ENCODE measurements around the gene LMAN1L. TPM values are rescaled to one million over a fixed set of nuclear protein-coding genes. Genes with fewer than 3 reads are reported as not detected.

Gene LMAN1L
- total and polyA plus RNA-seq, 5 experiments from 2014 or later, result 0.57 to 0.80 TPM; not detected in 3

DNA sequence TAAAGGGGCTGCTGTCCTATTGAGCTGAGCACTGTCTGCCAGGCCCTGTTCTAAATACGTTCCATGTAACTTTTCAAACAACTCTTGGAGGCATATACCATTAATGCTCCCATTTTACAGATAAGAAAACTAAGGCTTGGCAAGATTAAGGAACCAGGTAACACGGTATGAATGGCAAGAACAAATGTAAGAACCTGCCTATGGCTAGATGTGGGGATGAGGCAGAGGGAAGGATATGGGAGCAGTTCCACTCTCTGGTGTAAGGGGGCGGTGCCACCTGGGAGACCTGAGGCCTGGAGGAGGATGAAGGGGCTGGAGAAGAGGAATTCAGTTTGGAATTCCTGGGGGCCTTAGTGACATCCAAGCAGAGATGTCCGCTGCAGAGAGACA lies 3.8 kb upstream of the LMAN1L start:
- Mint-ChIP-seq H3K4me1 (peaks cover 33 to 41% (median 36%) of the 10 kb centered on the region in 4 donors), H3K4me3 (no peak overlapping the region), H3K9me3 (no peaks in the 10 kb centered on the region), H3K27me3 (no peaks in the 10 kb centered on the region), H3K27ac (peak overlapping the region; percentile 73 to 96 (median 88)), H3K36me3 (peaks cover 0 to 7% (median 0%) of the 10 kb centered on the region in 3 donors)
- DNase-seq, result no peak
- POLR2A ChIA-PET, result interaction anchor here (1.3 to 32.7 kb wide), 2 partner anchors 12 to 26 kb away, joined by 4 to 1300 read pairs; partner anchors contain the start of gene CSK
- no peak for ATAC-seq

DNA sequence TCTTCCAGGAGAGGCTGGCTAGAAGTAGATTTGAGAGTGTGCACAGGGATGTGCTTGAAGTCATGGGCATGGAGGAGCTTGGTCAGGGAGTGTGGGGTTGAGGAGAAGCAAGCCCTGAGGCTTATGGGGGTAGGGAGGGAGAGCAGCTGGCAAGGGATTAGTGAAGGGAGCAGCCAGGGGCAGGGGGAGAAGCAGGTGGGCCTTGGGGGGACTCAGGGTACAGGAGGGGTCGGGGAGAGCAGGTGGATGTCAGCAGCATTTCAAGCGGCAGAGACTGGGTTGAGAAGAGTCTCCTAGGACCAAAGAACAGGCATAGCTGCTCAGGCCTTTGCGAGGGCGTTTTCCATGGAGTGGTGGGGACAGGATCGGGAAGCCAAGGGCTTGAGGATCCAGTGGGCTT lies 3.4 kb upstream of the LMAN1L start:
- POLR2A ChIA-PET, result interaction anchor here (1.3 to 32.7 kb wide), 2 partner anchors 12 to 26 kb away, joined by 4 to 1300 read pairs; partner anchors contain the start of gene CSK
- no peaks in the 10 kb centered on the region for H3K9me3 Mint-ChIP-seq
- no peaks in the 10 kb centered on the region for H3K27me3 Mint-ChIP-seq
- H3K4me3 Mint-ChIP-seq, result peak overlapping the region in 2 of 10 donors; percentile 26 to 62
- peak overlapping the region; percentile 73 to 96 (median 88) for H3K27ac Mint-ChIP-seq
- peaks cover 30 to 41% (median 36%) of the 10 kb centered on the region in 4 donors for H3K4me1 Mint-ChIP-seq
- no peak for DNase-seq
- no peak for ATAC-seq
- H3K36me3 Mint-ChIP-seq, result peaks cover 0 to 3% (median 0%) of the 10 kb centered on the region in 3 donors

DNA sequence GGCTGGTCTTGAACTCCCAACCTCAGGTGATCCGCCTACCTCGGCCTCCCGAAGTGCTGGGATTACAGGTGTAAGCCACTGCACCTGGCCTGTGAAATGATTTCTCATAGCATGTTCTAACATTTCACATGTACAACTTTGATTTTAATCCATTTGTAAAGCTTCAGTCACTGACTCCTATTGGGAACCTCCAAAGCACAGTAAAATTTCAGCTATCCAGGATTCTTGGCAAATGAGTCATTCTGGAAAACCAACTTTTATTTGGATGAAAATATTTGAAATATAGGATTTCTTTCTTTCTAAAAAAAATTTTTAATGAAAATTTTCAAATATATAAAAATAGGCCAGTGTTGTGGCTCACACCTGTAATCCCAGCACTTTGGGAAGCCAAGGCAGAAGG lies 2.7 kb upstream of the LMAN1L start:
- POLR2A ChIA-PET, result interaction anchor here (32.7 kb wide), 1 partner anchor 27 kb away, joined by 1300 read pairs; the partner anchor contains the start of gene CSK
- no peak for ATAC-seq
- H3K27ac Mint-ChIP-seq, result peak overlapping the region in 5 of 10 donors; percentile 3 to 96 (median 52)

GRCh38 chr15:74815121-74815934 lies 2.7 kb downstream of the LMAN1L start:
- Mint-ChIP-seq H3K4me3 (no peak overlapping the region), H3K36me3 (no peaks in the 10 kb centered on the region), H3K4me1 (peaks cover 6 to 14% (median 11%) of the 10 kb centered on the region in 4 donors), H3K27ac (peak overlapping the region in 1 of 10 donors; percentile 27), H3K27me3 (no peaks in the 10 kb centered on the region), H3K9me3 (no peaks in the 10 kb centered on the region)
- DNase-seq (no peak), ATAC-seq (no peak)
- POLR2A ChIA-PET, result interaction anchor here (0.8 to 1.2 kb wide), 2 partner anchors 10 to 86 kb away, joined by 3 to 6 read pairs; no protein-coding TSS in a partner anchor

More for the DNA sequence above, 2.7 kb upstream of the LMAN1L start:
- Mint-ChIP-seq H3K4me1 (peaks cover 27 to 37% (median 34%) of the 10 kb centered on the region in 4 donors), H3K36me3 (no peaks in the 10 kb centered on the region), H3K9me3 (no peaks in the 10 kb centered on the region), H3K4me3 (no peak overlapping the region), H3K27me3 (no peaks in the 10 kb centered on the region)
- no peak for DNase-seq

- no peak for DNase-seq
- Mint-ChIP-seq H3K27ac (no peak overlapping the region), H3K4me1 (peaks cover 6 to 18% (median 11%) of the 10 kb centered on the region in 4 donors), H3K27me3 (no peaks in the 10 kb centered on the region), H3K4me3 (no peak overlapping the region), H3K36me3 (no peaks in the 10 kb centered on the region), H3K9me3 (no peaks in the 10 kb centered on the region)
- ATAC-seq, result no peak
- POLR2A ChIA-PET, result interaction anchor here (0.8 to 1.2 kb wide), 2 partner anchors 10 to 86 kb away, joined by 3 to 6 read pairs; no protein-coding TSS in a partner anchor
Observed at GRCh38 chr15:74815961-74816360, 3.3 kb downstream of the LMAN1L start.

DNA sequence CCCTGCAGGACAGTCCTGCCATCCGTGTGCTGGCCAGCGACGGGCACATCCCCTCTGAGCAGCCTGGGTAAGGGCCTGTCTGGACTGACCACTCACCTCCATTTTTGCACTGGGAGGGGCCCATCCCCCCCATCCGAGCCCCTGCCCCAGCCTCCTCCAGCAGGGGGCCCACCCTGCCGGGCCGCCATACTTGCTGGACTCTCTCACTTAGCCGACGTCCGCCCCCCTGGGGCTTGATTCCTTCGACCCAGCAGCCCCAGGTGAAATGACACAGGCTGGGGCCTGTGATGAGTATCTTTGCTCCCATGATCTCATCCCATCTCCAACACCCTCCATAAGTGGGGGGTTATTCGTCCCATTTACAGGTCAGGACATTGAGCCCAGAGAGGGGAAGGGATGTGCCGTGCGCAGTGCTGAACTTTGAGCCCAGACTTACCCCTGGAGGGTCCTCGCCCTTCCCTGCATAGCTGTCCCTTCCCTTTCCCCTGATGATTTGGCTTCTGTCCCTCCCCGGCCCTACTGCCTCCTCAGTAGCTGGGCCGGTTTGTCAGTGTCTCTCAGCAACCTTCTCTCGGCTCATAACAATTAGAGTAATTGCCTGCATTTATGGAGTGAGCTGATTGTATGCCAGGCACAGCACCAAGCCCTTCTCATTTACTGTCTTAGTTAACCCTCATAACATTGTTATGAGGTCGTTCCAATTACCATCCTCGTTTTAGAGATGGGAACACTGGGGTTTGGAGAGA lies 4.2 kb downstream of the LMAN1L start:
- H3K4me3 Mint-ChIP-seq, result no peak overlapping the region
- H3K27ac Mint-ChIP-seq, result no peak overlapping the region
- no peaks in the 10 kb centered on the region for H3K36me3 Mint-ChIP-seq
- peaks cover 6 to 26% (median 10%) of the 10 kb centered on the region in 4 donors for H3K4me1 Mint-ChIP-seq
- no peaks in the 10 kb centered on the region for H3K27me3 Mint-ChIP-seq
- DNase-seq (no peak), ATAC-seq (no peak)
- POLR2A ChIA-PET, result interaction anchor here (1.2 kb wide), 1 partner anchor 85 kb away, joined by 3 read pairs; no protein-coding TSS in a partner anchor
- H3K9me3 Mint-ChIP-seq, result no peaks in the 10 kb centered on the region

- POLR2A ChIA-PET, result no interaction called here
- H3K27me3 Mint-ChIP-seq, result no peaks in the 10 kb centered on the region
- H3K36me3 Mint-ChIP-seq, result no peaks in the 10 kb centered on the region
- DNase-seq, result no peak
- no peak for ATAC-seq
- no peak overlapping the region for H3K27ac Mint-ChIP-seq
- no peaks in the 10 kb centered on the region for H3K9me3 Mint-ChIP-seq
- peaks cover 6 to 27% (median 10%) of the 10 kb centered on the region in 4 donors for H3K4me1 Mint-ChIP-seq
- no peak overlapping the region for H3K4me3 Mint-ChIP-seq
Observed at GRCh38 chr15:74817370-74817737, 4.7 kb downstream of the LMAN1L start.

DNA sequence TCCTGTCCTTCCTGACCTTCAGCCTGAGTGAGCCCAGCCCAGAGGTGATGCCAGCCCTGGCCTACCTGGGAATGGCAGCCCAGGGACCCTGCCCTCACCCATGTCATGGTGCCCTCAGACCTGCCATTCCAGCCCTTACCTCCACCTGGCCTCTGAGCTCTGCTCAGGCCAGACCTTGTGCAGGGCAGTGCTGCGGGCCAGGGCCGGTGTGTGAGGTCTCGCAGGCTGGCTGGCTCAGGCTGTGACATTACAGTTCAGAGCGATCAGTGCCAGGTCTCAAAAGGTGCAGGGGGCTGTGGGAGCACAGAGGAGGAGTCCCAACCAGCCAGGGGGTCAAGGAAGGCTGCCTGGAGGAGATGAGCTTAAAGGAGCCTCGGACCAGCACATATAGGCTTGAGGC lies 7.4 kb downstream of the LMAN1L start:
- Mint-ChIP-seq H3K27ac (peak overlapping the region in 2 of 10 donors; percentile 51 to 53), H3K4me1 (peaks cover 2 to 31% (median 8%) of the 10 kb centered on the region in 4 donors), H3K4me3 (no peak overlapping the region), H3K9me3 (no peaks in the 10 kb centered on the region), H3K36me3 (no peaks in the 10 kb centered on the region), H3K27me3 (peaks cover 0 to 7% (median 6%) of the 10 kb centered on the region in 5 donors)
- no peak for ATAC-seq
- DNase-seq, result no peak
- POLR2A ChIA-PET, result no interaction called here

DNA sequence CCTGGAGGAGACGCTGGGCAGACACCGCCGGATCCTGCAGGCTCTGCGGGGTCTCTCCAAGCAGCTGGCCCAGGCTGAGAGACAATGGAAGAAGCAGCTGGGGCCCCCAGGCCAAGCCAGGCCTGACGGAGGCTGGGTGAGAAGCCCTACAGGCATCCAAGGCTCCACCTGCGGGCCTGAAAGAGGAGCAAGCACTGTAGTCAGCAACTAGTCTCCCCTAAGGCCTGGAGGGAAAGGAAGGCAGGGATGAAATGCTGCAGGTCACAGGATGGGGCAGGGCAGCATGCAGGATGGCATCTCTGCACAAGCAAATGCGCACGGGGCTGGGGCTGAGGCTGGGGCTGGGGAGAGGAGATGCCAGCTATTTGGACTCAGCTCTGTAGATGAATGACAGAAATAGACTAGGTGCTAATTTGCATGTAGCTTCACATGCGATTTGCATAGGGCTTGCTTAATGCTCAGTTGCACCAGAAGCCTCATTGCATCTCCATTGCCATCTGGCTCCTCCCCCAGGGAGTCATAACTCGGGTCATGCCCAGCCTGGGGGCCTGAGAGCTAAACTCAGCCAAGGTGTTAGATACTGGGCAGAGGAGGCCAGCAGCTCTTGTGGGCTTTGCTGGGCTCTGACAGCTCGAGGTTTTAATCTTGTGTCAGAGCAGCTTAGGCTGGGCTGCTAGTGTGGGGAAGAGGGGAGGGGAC lies 8.6 kb downstream of the LMAN1L start:
- Mint-ChIP-seq H3K27me3 (peaks cover 0 to 11% (median 8%) of the 10 kb centered on the region in 5 donors), H3K36me3 (no peaks in the 10 kb centered on the region), H3K27ac (no peak overlapping the region), H3K4me3 (no peak overlapping the region), H3K9me3 (no peaks in the 10 kb centered on the region), H3K4me1 (peaks cover 2 to 33% (median 8%) of the 10 kb centered on the region in 4 donors)
- POLR2A ChIA-PET, result interaction anchor here (1.6 kb wide), 1 partner anchor 12 kb away, joined by 4 read pairs; no protein-coding TSS in a partner anchor
- ATAC-seq, result no peak
- DNase-seq, result no peak

DNA sequence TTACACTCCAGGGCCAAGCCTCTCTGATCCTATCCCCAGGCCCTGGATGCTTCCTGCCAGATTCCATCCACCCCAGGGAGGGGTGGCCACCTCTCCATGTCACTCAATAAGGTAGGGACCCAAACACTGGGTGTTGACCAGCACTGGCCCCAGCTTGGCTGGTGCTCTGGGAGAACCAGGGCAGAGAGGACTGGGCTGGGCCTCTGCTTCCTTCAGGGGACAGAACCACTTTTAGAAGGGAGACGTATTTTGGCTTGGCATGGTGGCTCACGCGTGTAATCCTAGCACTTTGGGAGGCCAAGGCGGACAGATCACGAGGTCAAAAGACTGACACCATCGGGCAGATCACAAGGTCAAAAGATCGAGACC lies 9.1 kb downstream of the LMAN1L start:
- peaks cover 4 to 33% (median 11%) of the 10 kb centered on the region in 4 donors for H3K4me1 Mint-ChIP-seq
- DNase-seq, result no peak
- H3K4me3 Mint-ChIP-seq, result no peak overlapping the region
- no peaks in the 10 kb centered on the region for H3K9me3 Mint-ChIP-seq
- no peaks in the 10 kb centered on the region for H3K36me3 Mint-ChIP-seq
- no peak overlapping the region for H3K27ac Mint-ChIP-seq
- peaks cover 3 to 15% (median 8%) of the 10 kb centered on the region in 5 donors for H3K27me3 Mint-ChIP-seq
- POLR2A ChIA-PET, result interaction anchor here (1.6 kb wide), 1 partner anchor 13 kb away, joined by 4 read pairs; no protein-coding TSS in a partner anchor
- no peak for ATAC-seq

DNA sequence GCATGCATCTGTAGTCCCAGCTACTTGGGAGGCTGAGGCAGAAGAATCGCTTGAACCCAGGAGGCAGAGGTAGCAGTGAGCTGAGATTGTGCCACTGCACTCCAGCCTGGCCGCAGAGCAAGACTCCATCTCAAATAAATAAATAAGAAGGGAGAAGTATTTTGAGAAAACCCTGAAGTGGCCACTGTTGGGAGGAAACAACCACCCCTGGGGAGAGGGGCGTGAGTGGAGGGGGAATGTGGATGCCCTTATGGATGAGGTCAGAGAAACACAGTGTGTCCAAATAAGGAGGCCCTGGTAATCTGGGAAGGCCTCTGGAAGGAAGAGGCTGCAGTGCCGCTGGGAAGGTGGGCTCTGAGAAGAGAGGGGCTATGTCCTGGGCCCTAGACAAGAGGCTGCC lies 9.6 kb downstream of the LMAN1L start:
- Mint-ChIP-seq H3K9me3 (no peaks in the 10 kb centered on the region), H3K4me3 (peak overlapping the region in 1 of 10 donors; percentile 48), H3K4me1 (peaks cover 2 to 33% (median 12%) of the 10 kb centered on the region in 4 donors), H3K27ac (no peak overlapping the region), H3K36me3 (no peaks in the 10 kb centered on the region), H3K27me3 (peaks cover 3 to 19% (median 10%) of the 10 kb centered on the region in 5 donors)
- POLR2A ChIA-PET, result no interaction called here
- no peak for ATAC-seq
- DNase-seq, result no peak

DNA sequence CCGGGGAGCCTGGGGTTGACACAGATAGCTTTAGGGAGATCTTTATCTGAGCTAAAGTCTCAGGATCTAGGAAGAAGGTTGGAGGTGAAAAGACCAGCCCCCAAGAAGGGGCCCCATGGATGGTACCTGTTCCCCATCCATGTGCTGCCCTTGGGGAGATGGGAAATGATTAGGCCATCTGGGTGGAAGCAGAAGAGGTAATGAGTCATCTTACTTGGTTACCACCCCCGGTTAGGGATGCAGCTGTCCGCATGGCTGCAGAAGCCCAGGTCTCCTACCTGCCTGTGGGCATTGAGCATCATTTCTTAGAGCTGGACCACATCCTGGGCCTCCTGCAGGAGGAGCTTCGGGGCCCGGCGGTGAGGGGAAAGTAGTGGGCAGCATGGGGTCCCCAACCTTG lies 10.7 kb downstream of the LMAN1L start:
- POLR2A ChIA-PET, result interaction anchor here (0.7 kb wide), 1 partner anchor 16 kb away, joined by 3 read pairs; no protein-coding TSS in a partner anchor
- H3K27ac Mint-ChIP-seq, result no peak overlapping the region
- no peaks in the 10 kb centered on the region for H3K36me3 Mint-ChIP-seq
- ATAC-seq, result no peak
- H3K4me3 Mint-ChIP-seq, result no peak overlapping the region
- H3K4me1 Mint-ChIP-seq, result peaks cover 2 to 33% (median 12%) of the 10 kb centered on the region in 4 donors
- no peaks in the 10 kb centered on the region for H3K9me3 Mint-ChIP-seq
- no peak for DNase-seq
- H3K27me3 Mint-ChIP-seq, result peaks cover 7 to 30% (median 19%) of the 10 kb centered on the region in 5 donors

Measured in naive thymus-derived CD8-positive, alpha-beta T cell (primary cell).